GM23338 (cell line): ENCODE measurements around the gene LMAN2L. TPM values are rescaled to one million over a fixed set of nuclear protein-coding genes. Genes with fewer than 3 reads are reported as not detected.

ENCODE experiments used
- ATAC-seq: fragments of 200-7000 bp; cut with Tn5 transposase; 3 replicates; pipeline ENCODE4 v1.9.1; 2020
- DNase-seq: peaks from one replicate; pipeline ENCODE4 v3.0.0-alpha.2; 2015; ENCODE audit warnings: low spot score
- H2AFZ ChIP-seq: fragments of 200-600 bp; sonication (generic); 2 replicates; pipeline ENCODE4 v1.8.0; 2016; ENCODE audit warnings: antibody characterized with exemption, mild to moderate bottlenecking, moderate library complexity
- H3F3A ChIP-seq: fragments of 200-600 bp; sonication (generic); replicated peaks from 2 replicates; pipeline ENCODE4 v1.8.0; 2017; ENCODE audit warnings: antibody characterized with exemption, mixed run types, low read depth
- H3K27ac ChIP-seq: fragments of 200-600 bp; sonication (generic); 2 replicates; pipeline ENCODE4 v1.6.1; 2016; ENCODE audit warnings: low read depth
- H3K27me3 ChIP-seq: fragments of 200-600 bp; sonication (generic); 2 replicates; pipeline ENCODE4 v1.8.0; 2016; ENCODE audit warnings: mild to moderate bottlenecking, mixed run types, moderate library complexity; ENCODE audit not compliant: insufficient read depth
- H3K36me3 ChIP-seq: fragments of 200-600 bp; sonication (generic); 2 replicates; pipeline ENCODE4 v1.8.0; 2016; ENCODE audit warnings: mild to moderate bottlenecking; ENCODE audit not compliant: insufficient read depth
- H3K4me1 ChIP-seq: fragments of 200-600 bp; sonication (generic); 2 replicates; pipeline ENCODE4 v1.8.0; 2016; ENCODE audit warnings: mild to moderate bottlenecking, moderate library complexity; ENCODE audit not compliant: insufficient read depth
- H3K4me2 ChIP-seq: fragments of 200-600 bp; sonication (generic); 2 replicates; pipeline ENCODE4 v1.7.1; 2017; ENCODE audit warnings: mixed run types
- H3K4me3 ChIP-seq: fragments of 200-600 bp; sonication (generic); 2 replicates; pipeline ENCODE4 v1.6.1; 2016; ENCODE audit warnings: mixed run types
- H3K79me2 ChIP-seq: fragments of 200-600 bp; sonication (generic); replicated peaks from 2 replicates; pipeline ENCODE4 v1.8.0; 2017; ENCODE audit warnings: mild to moderate bottlenecking; ENCODE audit not compliant: insufficient read depth
- H3K9me2 ChIP-seq: fragments of 200-600 bp; sonication (generic); 2 replicates; pipeline ENCODE4 v1.8.0; 2017; ENCODE audit not compliant: insufficient read depth
- H4K20me1 ChIP-seq: fragments of 200-600 bp; sonication (generic); replicated peaks from 2 replicates; pipeline ENCODE4 v1.8.0; 2017; ENCODE audit warnings: mild to moderate bottlenecking; ENCODE audit not compliant: insufficient read depth
- H3K27ac Mint-ChIP-seq: 2 replicates; pipeline ENCODE4 v1.8.0; 2020; ENCODE audit warnings: inconsistent platforms, mild to moderate bottlenecking, moderate library complexity, mixed read lengths
- H3K27me3 Mint-ChIP-seq: 3 replicates; pipeline ENCODE4 v1.8.0; 2022; ENCODE audit warnings: low read depth, mild to moderate bottlenecking, moderate library complexity, mixed read lengths, inconsistent platforms; ENCODE audit not compliant: insufficient read depth, poor library complexity
- H3K36me3 Mint-ChIP-seq: 3 replicates; pipeline ENCODE4 v1.8.0; 2021; ENCODE audit warnings: low read depth, mild to moderate bottlenecking, inconsistent platforms, moderate library complexity, mixed read lengths
- H3K4me1 Mint-ChIP-seq: 3 replicates; pipeline ENCODE4 v1.8.0; 2020; ENCODE audit warnings: mild to moderate bottlenecking, inconsistent platforms, mixed read lengths
- H3K4me3 Mint-ChIP-seq: 3 replicates; pipeline ENCODE4 v1.8.0; 2021; ENCODE audit warnings: moderate library complexity, mild to moderate bottlenecking, inconsistent platforms, mixed read lengths
- H3K9me3 Mint-ChIP-seq: 3 replicates; pipeline ENCODE4 v1.8.0; 2020; ENCODE audit warnings: moderate library complexity, mild to moderate bottlenecking, inconsistent platforms, mixed read lengths
- CREB1 ChIP-seq: fragments of 250-450 bp; sonication (Bioruptor Pico); IDR thresholded peaks from 2 replicates; pipeline ENCODE4 v1.5.0; 2020; ENCODE audit warnings: low read depth, mild to moderate bottlenecking, moderate library complexity
- EZH2phosphoT487 ChIP-seq: fragments of 200-600 bp; sonication (generic); IDR thresholded peaks from one replicate; pipeline ENCODE4 v1.8.1; 2018; ENCODE audit warnings: antibody characterized with exemption; ENCODE audit not compliant: unreplicated experiment
- JUNB ChIP-seq: IDR thresholded peaks from one replicate; pipeline ENCODE4 v1.6.1; 2016; ENCODE audit warnings: antibody characterized with exemption; ENCODE audit not compliant: unreplicated experiment
- NANOG ChIP-seq: IDR thresholded peaks from 2 replicates; pipeline ENCODE4 v1.6.1; 2016; ENCODE audit warnings: antibody characterized with exemption, borderline replicate concordance
- STAT1 ChIP-seq: IDR thresholded peaks from one replicate; pipeline ENCODE4 v1.6.1; 2016; ENCODE audit warnings: antibody characterized with exemption; ENCODE audit not compliant: unreplicated experiment
- ZNF114 ChIP-seq: fragments of 250-450 bp; sonication (Bioruptor Pico); IDR thresholded peaks from 2 replicates; pipeline ENCODE4 v1.5.0; 2020; ENCODE audit warnings: mild to moderate bottlenecking, moderate library complexity
- ZNF331 ChIP-seq: fragments of 250-450 bp; sonication (Bioruptor Pico); IDR thresholded peaks from 2 replicates; pipeline ENCODE4 v1.5.0; 2020; ENCODE audit warnings: low read depth, mild to moderate bottlenecking, moderate library complexity
- polyA plus RNA-seq: library from polyadenylated mRNA; unstranded; fragments of >200 nt; fragmentation: Nextera tagmentation; extraction: Ambion mirVana; gene quantifications from 2 replicates; pipeline ENCODE4 v1.2.1, GENCODE V29; 2016
- total RNA-seq: library from RNA; depleted of rRNA; stranded (reverse); fragments of >200 nt; shearing (Covaris generic); gene quantifications from 2 replicates; pipeline ENCODE4 v1.2.3, GENCODE V29; 2014
- TF ChIP-seq, protein P1 (sequence below), 2 experiments: fragments of 200-600 bp in 1 of 2; sonication (generic) in 1 of 2; conservative IDR thresholded peaks; 2 replicates each; pipeline versions ENCODE4 v1.5.1 to v1.6.1; 2016 to 2017; ENCODE audit warnings: antibody characterized with exemption in 2 of 2, low read depth in 2 of 2, mild to moderate bottlenecking in 2 of 2, moderate library complexity in 1 of 2
- TF ChIP-seq, protein P2 (sequence below): IDR thresholded peaks from one replicate; pipeline ENCODE4 v1.6.1; 2018; ENCODE audit warnings: antibody characterized with exemption; ENCODE audit not compliant: unreplicated experiment
- TF ChIP-seq, protein P3 (sequence below): IDR thresholded peaks from 2 replicates; pipeline ENCODE4 v1.6.1; 2016; ENCODE audit warnings: antibody characterized with exemption

LMAN2L gene
- total and polyA plus RNA-seq, 2 experiments from 2014 or later = 11.8 to 15.8 TPM

DNA sequence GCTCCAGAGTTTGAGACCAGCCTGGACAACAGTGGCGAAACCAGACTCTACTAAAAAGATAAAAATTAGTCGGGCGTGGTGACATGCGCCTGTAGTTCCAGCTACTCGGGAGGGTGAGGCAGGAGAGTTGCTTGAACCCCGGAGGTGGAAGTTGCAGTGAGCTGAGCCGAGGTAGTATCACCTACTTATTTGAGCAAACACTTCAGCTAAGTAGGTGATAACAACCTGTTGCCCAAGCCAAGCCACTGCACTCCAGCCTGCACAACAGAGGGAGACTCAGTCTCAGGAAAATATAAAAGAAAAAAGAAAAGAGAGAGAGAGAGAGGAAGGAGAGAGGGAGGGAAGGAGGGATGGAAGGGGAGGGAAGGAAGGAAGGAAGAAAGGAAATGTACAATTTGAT, 76.0 kb downstream of the LMAN2L start:
- Histone ChIP-seq H2AFZ (no peak overlapping the region), H4K20me1 (no peaks in the 10 kb centered on the region), H3K4me1 (no peaks in the 10 kb centered on the region), H3F3A (no peaks in the 10 kb centered on the region), H3K79me2 (no peaks in the 10 kb centered on the region), H3K27ac (no peak overlapping the region), H3K36me3 (no peaks in the 10 kb centered on the region), H3K4me3 (no peak overlapping the region), H3K4me2 (no peak overlapping the region), H3K9me2 (no peaks in the 10 kb centered on the region), H3K27me3 (no peaks in the 10 kb centered on the region)
- no peak for DNase-seq
- H3K4me1 Mint-ChIP-seq = peaks cover 5% of the 10 kb centered on the region; the same call in 1 of the 3 replicates
- ATAC-seq = no peak
- H3K9me3 Mint-ChIP-seq = peaks cover 13% of the 10 kb centered on the region
- peaks cover 2% of the 10 kb centered on the region for H3K27me3 Mint-ChIP-seq
- H3K27ac Mint-ChIP-seq = no peak overlapping the region
- no peaks in the 10 kb centered on the region; the same call in 2 of the 3 replicates for H3K36me3 Mint-ChIP-seq
- TF ChIP-seq ZNF331 (CRISPR knock-in tag) (no peak), NANOG (no peak), ZNF114 (no peak)
- TF ChIP-seq, protein P1, sequence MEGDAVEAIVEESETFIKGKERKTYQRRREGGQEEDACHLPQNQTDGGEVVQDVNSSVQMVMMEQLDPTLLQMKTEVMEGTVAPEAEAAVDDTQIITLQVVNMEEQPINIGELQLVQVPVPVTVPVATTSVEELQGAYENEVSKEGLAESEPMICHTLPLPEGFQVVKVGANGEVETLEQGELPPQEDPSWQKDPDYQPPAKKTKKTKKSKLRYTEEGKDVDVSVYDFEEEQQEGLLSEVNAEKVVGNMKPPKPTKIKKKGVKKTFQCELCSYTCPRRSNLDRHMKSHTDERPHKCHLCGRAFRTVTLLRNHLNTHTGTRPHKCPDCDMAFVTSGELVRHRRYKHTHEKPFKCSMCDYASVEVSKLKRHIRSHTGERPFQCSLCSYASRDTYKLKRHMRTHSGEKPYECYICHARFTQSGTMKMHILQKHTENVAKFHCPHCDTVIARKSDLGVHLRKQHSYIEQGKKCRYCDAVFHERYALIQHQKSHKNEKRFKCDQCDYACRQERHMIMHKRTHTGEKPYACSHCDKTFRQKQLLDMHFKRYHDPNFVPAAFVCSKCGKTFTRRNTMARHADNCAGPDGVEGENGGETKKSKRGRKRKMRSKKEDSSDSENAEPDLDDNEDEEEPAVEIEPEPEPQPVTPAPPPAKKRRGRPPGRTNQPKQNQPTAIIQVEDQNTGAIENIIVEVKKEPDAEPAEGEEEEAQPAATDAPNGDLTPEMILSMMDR (conservative IDR thresholded peaks at IDR 0.05; ENCODE audit: low read depth in 2 of 2) = no peak
- H3K4me3 Mint-ChIP-seq = no peak overlapping the region

DNA sequence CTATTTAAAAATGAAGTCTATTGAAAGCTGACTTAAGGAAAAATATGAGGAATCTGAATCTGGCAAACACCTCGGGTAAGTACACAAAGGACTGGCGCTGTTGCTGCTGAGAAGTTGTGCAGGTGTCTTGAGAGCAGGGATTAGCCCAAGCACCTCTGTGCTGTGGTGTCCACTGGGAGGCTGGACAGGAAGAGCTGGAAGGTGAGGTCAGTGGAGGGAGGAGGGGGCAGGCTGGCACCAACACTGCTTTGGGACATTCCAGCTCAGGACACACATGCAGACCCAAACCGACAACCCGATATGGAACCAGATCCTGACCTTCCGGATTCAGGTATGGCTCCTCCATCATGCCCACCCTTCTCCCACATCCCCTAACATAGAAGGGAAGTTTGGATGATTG, 76.7 kb downstream of the LMAN2L start:
- no peak for ATAC-seq
- Histone ChIP-seq H3K27me3 (no peaks in the 10 kb centered on the region), H4K20me1 (no peaks in the 10 kb centered on the region), H3K27ac (no peak overlapping the region), H3K4me3 (no peak overlapping the region), H3K9me2 (no peaks in the 10 kb centered on the region), H3F3A (no peaks in the 10 kb centered on the region), H2AFZ (no peak overlapping the region), H3K79me2 (no peaks in the 10 kb centered on the region), H3K4me2 (no peak overlapping the region), H3K4me1 (no peaks in the 10 kb centered on the region), H3K36me3 (no peaks in the 10 kb centered on the region)
- no peaks in the 10 kb centered on the region for H3K4me1 Mint-ChIP-seq
- H3K36me3 Mint-ChIP-seq = no peaks in the 10 kb centered on the region; the same call in 2 of the 3 replicates
- no peak for DNase-seq
- H3K27me3 Mint-ChIP-seq = no peaks in the 10 kb centered on the region
- H3K9me3 Mint-ChIP-seq = peaks cover 13% of the 10 kb centered on the region
- H3K4me3 Mint-ChIP-seq = no peak overlapping the region
- H3K27ac Mint-ChIP-seq = no peak overlapping the region
- TF ChIP-seq, protein P2, sequence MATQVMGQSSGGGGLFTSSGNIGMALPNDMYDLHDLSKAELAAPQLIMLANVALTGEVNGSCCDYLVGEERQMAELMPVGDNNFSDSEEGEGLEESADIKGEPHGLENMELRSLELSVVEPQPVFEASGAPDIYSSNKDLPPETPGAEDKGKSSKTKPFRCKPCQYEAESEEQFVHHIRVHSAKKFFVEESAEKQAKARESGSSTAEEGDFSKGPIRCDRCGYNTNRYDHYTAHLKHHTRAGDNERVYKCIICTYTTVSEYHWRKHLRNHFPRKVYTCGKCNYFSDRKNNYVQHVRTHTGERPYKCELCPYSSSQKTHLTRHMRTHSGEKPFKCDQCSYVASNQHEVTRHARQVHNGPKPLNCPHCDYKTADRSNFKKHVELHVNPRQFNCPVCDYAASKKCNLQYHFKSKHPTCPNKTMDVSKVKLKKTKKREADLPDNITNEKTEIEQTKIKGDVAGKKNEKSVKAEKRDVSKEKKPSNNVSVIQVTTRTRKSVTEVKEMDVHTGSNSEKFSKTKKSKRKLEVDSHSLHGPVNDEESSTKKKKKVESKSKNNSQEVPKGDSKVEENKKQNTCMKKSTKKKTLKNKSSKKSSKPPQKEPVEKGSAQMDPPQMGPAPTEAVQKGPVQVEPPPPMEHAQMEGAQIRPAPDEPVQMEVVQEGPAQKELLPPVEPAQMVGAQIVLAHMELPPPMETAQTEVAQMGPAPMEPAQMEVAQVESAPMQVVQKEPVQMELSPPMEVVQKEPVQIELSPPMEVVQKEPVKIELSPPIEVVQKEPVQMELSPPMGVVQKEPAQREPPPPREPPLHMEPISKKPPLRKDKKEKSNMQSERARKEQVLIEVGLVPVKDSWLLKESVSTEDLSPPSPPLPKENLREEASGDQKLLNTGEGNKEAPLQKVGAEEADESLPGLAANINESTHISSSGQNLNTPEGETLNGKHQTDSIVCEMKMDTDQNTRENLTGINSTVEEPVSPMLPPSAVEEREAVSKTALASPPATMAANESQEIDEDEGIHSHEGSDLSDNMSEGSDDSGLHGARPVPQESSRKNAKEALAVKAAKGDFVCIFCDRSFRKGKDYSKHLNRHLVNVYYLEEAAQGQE = no peak
- TF ChIP-seq, protein P3, sequence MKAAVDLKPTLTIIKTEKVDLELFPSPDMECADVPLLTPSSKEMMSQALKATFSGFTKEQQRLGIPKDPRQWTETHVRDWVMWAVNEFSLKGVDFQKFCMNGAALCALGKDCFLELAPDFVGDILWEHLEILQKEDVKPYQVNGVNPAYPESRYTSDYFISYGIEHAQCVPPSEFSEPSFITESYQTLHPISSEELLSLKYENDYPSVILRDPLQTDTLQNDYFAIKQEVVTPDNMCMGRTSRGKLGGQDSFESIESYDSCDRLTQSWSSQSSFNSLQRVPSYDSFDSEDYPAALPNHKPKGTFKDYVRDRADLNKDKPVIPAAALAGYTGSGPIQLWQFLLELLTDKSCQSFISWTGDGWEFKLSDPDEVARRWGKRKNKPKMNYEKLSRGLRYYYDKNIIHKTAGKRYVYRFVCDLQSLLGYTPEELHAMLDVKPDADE = no peak
- no peak for TF ChIP-seq NANOG
- TF ChIP-seq STAT1 = no peak
- no peak for TF ChIP-seq CREB1
- no peak for TF ChIP-seq ZNF331 (CRISPR knock-in tag)
- TF ChIP-seq JUNB = no peak
- no peak for TF ChIP-seq EZH2phosphoT487
